GM13977 (cell line): ENCODE results near the gene GNB1L.

Source experiments
- DNase-seq: peaks from one replicate; pipeline ENCODE4 v3.0.0; 2012; ENCODE audit warnings: low spot score
- in situ Hi-C: fragments of 300-500 bp; cut with MboI; formaldehyde crosslinking; loops from one replicate; pipeline ENCODE4 v1.12.0; 2022; ENCODE audit warnings: low sequenced_read_pairs, low pct_unique_long_range_greater_than_20kb, mixed read lengths, inconsistent platforms; ENCODE audit not compliant: unreplicated experiment
- TF ChIP-seq, protein P1 (sequence below): IDR thresholded peaks from 2 replicates; pipeline ENCODE4 v1.5.1; 2012; ENCODE audit warnings: mild to moderate bottlenecking, control low read depth; ENCODE audit not compliant: insufficient read depth; ENCODE audit errors: extremely low read depth, missing control alignments

The GNB1L gene

DNA sequence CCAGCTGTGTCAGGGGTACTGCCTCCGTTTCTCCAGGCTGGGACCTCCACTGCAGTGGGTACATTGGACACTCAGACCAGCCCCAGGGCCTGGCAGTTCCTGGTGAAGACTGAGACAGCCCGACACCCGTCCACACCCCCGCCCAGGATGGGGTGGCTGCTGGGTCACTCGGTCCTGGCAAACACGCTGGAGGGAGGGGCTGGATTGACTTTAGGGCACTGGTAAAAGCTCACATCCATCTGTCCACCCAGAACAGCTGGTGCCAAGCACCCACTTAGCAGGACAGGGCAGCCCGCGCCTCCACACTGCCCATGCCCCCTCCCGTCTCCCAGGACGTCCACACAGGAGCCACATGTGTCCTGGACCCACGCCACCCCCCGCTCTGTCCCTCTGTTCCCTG is 104.8 kb downstream of the GNB1L start:
- in situ Hi-C loops, result no loop called here
- DNase-seq, result no peak
- TF ChIP-seq, protein P1, sequence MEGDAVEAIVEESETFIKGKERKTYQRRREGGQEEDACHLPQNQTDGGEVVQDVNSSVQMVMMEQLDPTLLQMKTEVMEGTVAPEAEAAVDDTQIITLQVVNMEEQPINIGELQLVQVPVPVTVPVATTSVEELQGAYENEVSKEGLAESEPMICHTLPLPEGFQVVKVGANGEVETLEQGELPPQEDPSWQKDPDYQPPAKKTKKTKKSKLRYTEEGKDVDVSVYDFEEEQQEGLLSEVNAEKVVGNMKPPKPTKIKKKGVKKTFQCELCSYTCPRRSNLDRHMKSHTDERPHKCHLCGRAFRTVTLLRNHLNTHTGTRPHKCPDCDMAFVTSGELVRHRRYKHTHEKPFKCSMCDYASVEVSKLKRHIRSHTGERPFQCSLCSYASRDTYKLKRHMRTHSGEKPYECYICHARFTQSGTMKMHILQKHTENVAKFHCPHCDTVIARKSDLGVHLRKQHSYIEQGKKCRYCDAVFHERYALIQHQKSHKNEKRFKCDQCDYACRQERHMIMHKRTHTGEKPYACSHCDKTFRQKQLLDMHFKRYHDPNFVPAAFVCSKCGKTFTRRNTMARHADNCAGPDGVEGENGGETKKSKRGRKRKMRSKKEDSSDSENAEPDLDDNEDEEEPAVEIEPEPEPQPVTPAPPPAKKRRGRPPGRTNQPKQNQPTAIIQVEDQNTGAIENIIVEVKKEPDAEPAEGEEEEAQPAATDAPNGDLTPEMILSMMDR, result no peak

DNA sequence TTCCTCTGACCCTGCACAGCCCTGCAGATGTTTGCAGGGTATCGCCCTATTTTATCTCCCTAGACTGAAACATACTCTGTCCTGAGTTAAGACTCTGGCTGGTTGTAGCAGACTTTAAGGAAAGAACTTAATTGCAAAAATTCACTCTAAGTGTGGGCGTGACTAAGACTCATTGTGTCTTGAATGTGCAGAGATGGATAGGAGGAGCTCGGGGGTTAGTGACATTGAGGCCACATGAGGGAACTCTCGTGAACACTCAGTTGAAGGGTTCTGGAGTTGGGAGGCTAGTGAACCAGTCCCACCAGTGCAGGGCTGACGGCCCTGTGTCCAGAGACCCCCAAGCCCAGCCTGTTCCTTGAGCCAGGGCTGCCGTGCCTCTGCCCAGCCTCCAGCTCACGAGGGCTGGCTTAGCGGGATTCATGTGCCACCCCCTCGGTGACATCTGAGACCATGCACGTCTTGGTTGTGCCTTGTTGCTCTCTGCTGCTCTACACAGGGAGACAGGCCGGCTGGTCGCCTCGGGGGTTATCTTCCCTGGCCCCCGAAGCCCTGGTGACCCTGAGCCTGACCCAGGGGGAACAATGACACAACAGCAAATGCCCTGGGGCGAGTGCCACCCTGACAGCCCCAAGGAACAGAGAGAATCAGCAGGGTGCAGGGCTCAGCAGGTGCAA is 105.5 kb downstream of the GNB1L start:
- TF ChIP-seq, protein P1, result no peak
- in situ Hi-C loops, result no loop called here

DNA sequence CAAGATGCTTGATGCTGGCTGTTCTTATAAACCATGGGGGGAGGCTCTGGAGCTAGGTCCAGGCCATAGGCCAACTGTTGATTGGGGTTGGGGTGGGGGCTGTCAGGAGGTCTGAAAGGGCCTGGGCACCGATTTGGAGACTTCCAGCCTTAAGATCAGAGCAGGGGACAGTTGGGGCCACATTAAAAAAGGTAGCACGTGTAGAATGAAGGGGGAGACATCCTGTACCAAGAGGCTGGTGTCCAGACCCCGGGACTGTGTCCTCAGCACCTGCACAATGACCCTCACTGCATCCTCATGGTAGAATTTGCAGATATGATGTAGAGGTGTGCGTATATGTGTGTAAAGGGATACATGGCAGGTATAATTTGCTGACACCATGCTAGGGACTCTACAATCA is 106.5 kb downstream of the GNB1L start:
- TF ChIP-seq, protein P1, result no peak
- in situ Hi-C loops, result no loop called here
- DNase-seq, result no peak

More for the DNA sequence above, 105.5 kb downstream of the GNB1L start:
- no peak for DNase-seq

DNA sequence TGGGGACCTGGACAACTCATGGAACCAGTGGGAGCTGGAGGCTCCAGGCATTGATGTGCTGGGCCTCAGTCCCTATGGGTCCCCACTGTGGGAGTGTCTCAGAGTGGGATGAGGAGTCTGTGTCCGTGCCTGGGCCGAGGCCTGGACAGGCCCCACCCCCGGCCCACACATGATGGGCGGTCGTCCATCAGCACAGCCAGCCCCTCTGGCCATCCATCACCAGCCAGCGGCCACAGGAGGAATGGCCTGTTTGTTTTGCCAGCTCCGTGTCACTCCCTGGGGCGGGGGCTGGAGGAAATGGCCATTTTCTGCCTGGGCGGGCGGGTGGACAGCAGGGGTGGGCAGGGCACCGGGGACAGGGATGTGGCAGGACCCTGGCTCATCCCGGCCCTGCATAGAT is 107.1 kb downstream of the GNB1L start:
- TF ChIP-seq, protein P1, result no peak
- no peak for DNase-seq
- in situ Hi-C loops, result no loop called here

DNA sequence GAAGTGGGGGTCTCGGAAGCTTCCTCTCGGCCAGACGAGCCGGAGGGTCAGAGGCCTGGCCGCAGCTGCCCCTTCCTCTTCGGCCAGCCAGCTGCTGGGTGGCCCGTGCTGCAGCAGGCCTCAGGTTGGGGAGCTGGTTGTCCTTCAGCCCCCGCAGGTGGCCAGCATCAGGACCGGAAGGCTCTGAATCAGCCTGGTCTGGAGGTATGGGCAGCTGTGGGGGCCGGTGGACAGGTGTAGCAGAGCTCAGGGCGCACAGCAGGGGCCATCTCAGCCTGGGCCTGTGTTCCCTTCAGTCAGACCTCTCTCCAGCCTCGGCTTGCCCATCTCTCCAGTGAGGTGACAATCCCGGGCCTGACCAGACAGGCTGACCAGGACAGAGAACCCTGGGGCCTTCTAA is 107.9 kb downstream of the GNB1L start:
- TF ChIP-seq, protein P1, result no peak
- in situ Hi-C loops, result no loop called here
- no peak for DNase-seq

DNA sequence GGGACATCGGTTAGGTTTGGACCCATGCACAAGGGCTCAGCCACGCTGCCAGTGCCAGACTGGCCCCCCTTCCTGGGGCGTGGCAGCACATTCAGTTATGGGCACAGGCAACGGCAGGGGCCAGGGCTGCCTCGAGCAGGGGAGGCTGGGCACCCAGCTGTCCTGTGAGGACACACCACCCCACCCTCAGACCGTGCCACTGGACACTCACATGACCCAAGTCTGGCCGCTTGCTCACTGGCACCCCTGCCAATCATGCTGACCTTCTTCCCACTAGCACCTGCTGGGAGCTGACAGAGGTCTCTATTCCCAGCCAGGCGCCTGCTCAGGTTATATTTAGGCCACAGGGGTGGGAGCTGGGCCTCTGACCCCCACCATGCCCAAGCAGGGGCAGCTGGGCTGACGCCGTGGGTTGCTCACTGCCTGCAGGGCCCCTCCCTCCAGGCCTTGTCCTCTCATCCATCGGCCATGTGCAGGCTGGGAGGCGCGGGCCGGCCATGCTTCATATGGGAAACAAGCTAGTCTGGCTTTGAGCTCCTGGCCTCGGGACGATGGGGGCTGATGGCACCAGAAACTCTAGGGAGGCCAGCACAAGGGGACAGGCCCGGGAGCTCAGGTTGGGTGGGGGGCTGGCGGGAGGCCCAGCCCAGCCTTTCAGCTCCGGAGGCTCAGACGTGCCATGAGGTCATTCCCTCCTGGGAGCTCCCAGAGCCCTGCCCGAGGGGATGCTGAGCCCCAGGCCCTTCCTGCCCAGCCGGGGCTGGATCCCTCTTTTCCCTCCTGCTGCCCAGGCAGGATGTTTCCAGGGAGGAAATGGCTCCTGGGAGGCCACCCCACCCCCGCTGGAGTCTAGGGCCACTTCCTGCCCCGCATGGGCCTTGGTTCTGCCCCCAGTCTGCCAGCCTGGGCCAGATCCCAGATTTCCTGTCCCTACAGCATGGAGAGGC is 109.2 kb downstream of the GNB1L start:
- in situ Hi-C loops, result no loop called here
- no peak for DNase-seq
- TF ChIP-seq, protein P1, result no peak
